D721Med (cell line): ENCODE results near the gene KRTAP19-8.

ENCODE experiments used
- DNase-seq: peaks from one replicate; pipeline ENCODE4 v3.0.0; 2011; ENCODE audit warnings: low spot score; ENCODE audit not compliant: insufficient read length
- FAIRE-seq: peaks from 2 replicates; lab custom pipeline; 2011; peaks lifted over from hg19 to GRCh38; lab: Jason Lieb, UNC
- CTCF ChIP-seq: IDR thresholded peaks from 2 replicates; pipeline ENCODE4 v1.5.1; 2012; ENCODE audit warnings: mild to moderate bottlenecking, control low read depth; ENCODE audit not compliant: insufficient read depth; ENCODE audit errors: missing control alignments

The KRTAP19-8 gene

GRCh38 chr21:31041295-31042079 is 3.2 kb upstream of the KRTAP19-8 start:
- no peak for DNase-seq
- FAIRE-seq = no peak

GRCh38 chr21:31034378-31034777 is 3.9 kb downstream of the KRTAP19-8 start:
- no peak for FAIRE-seq
- DNase-seq = no peak
- TF ChIP-seq CTCF = no peak

More at GRCh38 chr21:31041295-31042079, 3.2 kb upstream of the KRTAP19-8 start:
- no peak for TF ChIP-seq CTCF

- no peak for FAIRE-seq
- DNase-seq = no peak
- no peak for TF ChIP-seq CTCF
These were observed 7.7 kb downstream of the KRTAP19-8 start for GRCh38 chr21:31030367-31031106.

- TF ChIP-seq CTCF = no peak
- no peak for FAIRE-seq
These were observed 14.6 kb downstream of the KRTAP19-8 start for GRCh38 chr21:31023680-31024079.

GRCh38 chr21:31022306-31022705 is 16.0 kb downstream of the KRTAP19-8 start:
- no peak for DNase-seq
- TF ChIP-seq CTCF = no peak
- no peak for FAIRE-seq

More at GRCh38 chr21:31023680-31024079, 14.6 kb downstream of the KRTAP19-8 start:
- no peak for DNase-seq

GRCh38 chr21:31018232-31018631 is 20.0 kb downstream of the KRTAP19-8 start:
- no peak for TF ChIP-seq CTCF
- DNase-seq (no peak), FAIRE-seq (no peak)

GRCh38 chr21:31014891-31015290 is 23.4 kb downstream of the KRTAP19-8 start:
- DNase-seq = no peak
- FAIRE-seq = no peak
- TF ChIP-seq CTCF = no peak
